Activated CD4-positive, alpha-beta T cell treated with anti-CD3 and anti-CD28 coated beads, Interleukin-2, Interleukin-6, amounts not matched to agents 100 ng/mL and 50 ng/mL, durations not matched to agents 16 hours and 8 hours (primary cell): ENCODE data around the gene ADGRL1.

Experiments
- DNase-seq: peaks from one replicate; pipeline ENCODE4 v3.0.0-alpha.2; 2020

ADGRL1 gene

GRCh38 chr19:14107581-14108461, 98.1 kb downstream of the ADGRL1 start:
- DNase-seq = no peak

DNA sequence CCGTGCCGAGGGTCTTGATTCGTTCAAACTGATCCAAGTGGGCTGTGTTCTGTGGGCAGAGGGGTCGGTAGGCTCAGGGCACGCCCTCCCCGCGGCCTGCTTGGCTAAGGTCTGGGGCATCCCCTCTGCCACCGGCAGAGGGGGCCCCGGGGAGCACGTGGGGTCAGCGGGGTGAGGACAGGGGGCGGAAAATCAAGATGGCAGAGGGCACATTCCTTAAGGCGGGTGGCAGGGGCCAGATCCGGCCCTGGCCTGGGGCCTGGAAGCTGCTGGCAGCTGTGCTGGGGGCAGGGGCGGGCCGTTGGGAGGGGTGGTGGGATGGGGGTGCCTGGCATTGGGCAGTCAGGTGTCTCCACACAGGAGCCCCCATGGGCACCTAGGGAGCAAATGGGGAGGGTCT, 99.1 kb downstream of the ADGRL1 start:
- DNase-seq = no peak

DNA sequence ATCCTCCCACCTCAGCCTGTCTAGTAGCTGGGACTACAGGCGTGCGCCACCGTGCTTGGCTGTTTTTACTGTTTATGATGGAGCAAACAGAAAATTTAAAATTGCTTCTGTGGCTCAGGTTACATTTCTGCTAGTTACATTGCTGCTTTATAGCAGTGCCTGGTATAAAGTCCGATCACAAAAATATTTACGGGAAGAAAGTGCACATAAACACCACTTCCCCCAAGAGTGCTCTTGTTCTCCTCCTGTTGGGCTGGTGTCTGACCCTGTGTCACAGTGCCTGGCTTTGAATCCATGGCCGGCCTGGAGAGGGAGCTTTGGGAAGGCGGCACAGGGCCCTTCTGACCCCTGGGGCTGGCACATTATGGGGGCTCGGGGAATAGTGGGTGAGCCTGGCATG, 100.3 kb downstream of the ADGRL1 start:
- DNase-seq = no peak

GRCh38 chr19:14103310-14103709, 102.7 kb downstream of the ADGRL1 start:
- DNase-seq = no peak

DNA sequence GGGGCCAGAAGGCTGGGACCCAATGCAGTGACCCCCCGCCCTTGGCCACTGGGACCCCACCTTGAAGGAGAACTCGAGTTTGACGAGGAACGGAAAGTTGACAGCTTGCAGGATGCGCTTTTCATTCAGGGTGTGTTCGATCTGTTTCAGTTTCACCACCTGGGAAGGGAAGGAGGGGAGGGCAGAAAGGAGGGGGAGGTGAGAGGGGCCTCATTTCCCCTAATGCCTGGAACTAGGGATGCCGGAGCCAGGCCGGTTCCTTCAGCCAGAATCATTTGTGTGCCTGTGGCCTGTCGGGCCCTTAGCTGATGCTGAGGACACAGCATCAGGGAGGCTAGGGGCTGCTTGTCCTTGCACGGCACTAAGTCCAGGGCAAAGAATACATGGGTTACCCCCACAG, 103.2 kb downstream of the ADGRL1 start:
- DNase-seq = no peak

DNA sequence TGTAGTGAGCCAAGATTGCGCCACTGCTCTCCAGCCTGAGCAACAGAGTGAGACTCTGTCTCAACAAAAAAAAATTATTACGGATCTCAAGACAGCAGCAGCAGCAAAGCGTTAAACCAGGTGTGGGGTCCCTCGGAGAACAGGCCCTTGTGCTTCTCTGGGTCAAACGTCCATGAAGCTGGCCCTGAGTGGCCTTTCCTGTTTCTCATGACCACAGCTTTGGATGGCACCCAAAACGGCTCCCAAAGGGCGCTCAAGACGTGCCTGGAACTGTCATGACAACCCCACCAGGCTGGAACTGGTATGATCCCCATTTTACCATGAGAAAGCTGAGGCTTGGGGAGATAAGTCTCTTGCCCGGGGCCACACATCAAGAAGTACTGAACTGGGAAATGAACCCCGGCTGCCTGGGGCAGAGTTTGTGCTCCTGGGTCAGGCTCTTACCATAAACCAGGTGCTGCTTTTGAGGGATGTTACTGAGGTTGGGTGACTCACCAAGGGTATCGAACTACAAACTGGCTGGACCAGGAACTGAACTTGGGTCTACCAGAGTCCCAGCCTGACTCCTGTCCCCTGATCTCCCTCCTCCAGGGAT, 103.8 kb downstream of the ADGRL1 start:
- no peak for DNase-seq

DNA sequence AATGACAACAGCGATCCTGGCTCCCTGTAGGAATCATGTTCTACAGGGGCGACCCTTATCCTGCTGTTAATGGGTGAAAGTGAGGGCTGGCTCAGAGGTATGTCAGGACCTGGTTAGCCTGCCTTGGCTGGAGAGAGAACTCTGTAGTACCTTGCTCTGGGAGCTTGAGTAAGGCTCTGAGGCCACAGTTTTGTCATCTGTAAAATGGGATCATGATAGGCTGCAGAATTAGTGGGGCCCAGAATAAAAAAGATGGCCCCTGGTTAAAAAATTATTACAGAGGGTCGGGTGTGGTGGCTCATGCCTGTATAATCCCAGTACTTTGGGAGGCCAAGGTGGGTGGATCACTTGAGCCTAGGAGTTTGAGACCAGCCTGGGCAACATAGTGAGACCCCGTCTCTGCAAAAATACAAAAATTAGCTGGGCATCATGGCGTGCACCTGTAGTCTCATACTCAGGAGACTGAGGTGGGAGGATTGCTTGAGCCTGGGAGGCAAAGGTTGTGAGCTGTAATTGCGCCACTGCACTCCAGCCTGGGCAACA, 104.9 kb downstream of the ADGRL1 start:
- no peak for DNase-seq
